ENCODE measurements around the gene EXOC2.

EXOC2 gene

GRCh38 chr6:446418-447366, 246.2 kb downstream of the EXOC2 start:
- H3K14ac ChIP-seq (ENCODE audit: low read length) = no peak overlapping the region
- H2AFZ ChIP-seq (ENCODE audit: low read length) = no peak overlapping the region
- H4K8ac ChIP-seq (ENCODE audit: low read depth, low read length) = no peak overlapping the region
- H2BK5ac ChIP-seq (ENCODE audit: low read length) = no peak overlapping the region
- no peak overlapping the region for H3K27ac ChIP-seq (replicated peaks; ENCODE audit: low read length)
- no peak overlapping the region for H3K9ac ChIP-seq (ENCODE audit: low read depth, low read length, poor library complexity)
- no peak for DNase-seq (ENCODE audit: low spot score)
- H3K4me1 ChIP-seq (ENCODE audit: control insufficient read depth in 2 of 2, insufficient read depth in 1 of 2, low read depth in 1 of 2, low read length in 2 of 2) = peaks cover 0 to 3% of the 10 kb centered on the region in 2 donors
- no CpG with 5 or more reads among the region's 28 CpGs for WGBS, 2 donors (ENCODE audit: extremely low coverage in 2 of 2, insufficient read length in 2 of 2, insufficient replicate concordance in 1 of 2)
- no peaks in the 10 kb centered on the region for H3K36me3 ChIP-seq (replicated peaks in 1 of 2; ENCODE audit: control insufficient read depth in 2 of 2, insufficient read depth in 2 of 2, low read length in 2 of 2)
- peak overlapping the region; percentile 50 for H2BK15ac ChIP-seq (ENCODE audit: low read length)
- peaks cover 0 to 3% of the 10 kb centered on the region in 2 donors for H3K9me3 ChIP-seq (replicated peaks in 1 of 2; ENCODE audit: control insufficient read depth in 2 of 2, insufficient read depth in 1 of 2, low read depth in 1 of 2, low read length in 2 of 2)
- H3K4me2 ChIP-seq (ENCODE audit: insufficient read depth, low read length, poor library complexity, severe bottlenecking) = no peak overlapping the region
- peak overlapping the region; percentile 16 for H2BK120ac ChIP-seq (ENCODE audit: low read depth, low read length)
- H3K27me3 ChIP-seq (ENCODE audit: control insufficient read depth in 3 of 3, insufficient read depth in 3 of 3, low read depth in 1 of 3, low read length in 3 of 3) = peaks cover 0 to 5% (median 0%) of the 10 kb centered on the region in 3 experiments
- no peak overlapping the region for H3K4ac ChIP-seq (ENCODE audit: low read length)
- H3K79me1 ChIP-seq (ENCODE audit: low read depth, low read length) = no peaks in the 10 kb centered on the region
- H3K4me3 ChIP-seq (ENCODE audit: low read length in 2 of 2) = no peak overlapping the region
- H4K91ac ChIP-seq (ENCODE audit: low read depth, low read length, poor library complexity) = no peak overlapping the region
- H3K23ac ChIP-seq (ENCODE audit: low read depth, low read length, poor library complexity) = peak overlapping the region; percentile 69
- H2BK12ac ChIP-seq (ENCODE audit: low read length) = peak overlapping the region; percentile 17
- peak overlapping the region; percentile 62 for H2AK5ac ChIP-seq (ENCODE audit: low read depth, low read length)
- H3K18ac ChIP-seq (ENCODE audit: low read length) = peak overlapping the region; percentile 74

DNA sequence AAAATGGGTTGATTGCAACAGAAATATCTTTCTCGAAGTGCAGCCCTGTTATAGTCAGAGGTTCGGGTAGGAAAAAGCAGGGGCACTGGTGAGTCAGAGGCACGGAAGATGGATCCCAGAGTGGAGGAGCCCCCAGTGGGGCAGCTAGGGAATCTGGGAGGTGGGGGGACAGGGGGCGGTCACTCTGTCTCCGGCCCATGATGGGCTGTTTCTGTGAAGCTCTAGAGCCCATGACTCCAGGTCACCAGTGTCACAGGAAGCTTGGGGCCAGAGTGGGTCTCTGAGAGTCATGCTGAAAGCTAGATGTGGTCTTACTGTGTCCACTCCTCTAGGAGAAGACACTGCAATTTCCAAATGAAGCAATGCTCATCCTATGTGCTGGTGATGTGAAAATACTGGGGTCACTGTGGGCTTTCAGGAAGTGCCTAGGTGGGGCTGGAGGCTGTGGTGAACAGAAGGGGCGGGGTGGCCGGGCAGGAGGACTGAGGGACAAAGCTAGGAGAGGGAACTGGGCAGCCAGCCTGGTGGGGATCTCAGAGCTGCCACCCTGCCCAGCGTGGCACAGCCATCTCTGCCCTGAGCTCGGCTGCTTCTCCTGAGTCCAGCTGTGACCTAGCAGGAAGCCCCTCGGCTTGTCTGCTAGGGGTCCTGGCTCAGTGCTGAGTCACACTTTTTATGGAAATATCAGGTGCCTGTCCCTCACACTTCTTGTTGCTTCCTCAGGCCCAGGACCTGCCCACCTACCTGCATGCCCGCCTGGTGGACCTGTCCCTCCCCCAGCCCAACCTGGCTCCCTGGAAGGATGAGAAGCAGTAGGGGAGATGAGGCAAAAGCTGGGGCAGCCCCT, 247.1 kb downstream of the EXOC2 start:
- peaks cover 0 to 8% (median 0%) of the 10 kb centered on the region in 3 experiments for H3K27me3 ChIP-seq (ENCODE audit: control insufficient read depth in 3 of 3, insufficient read depth in 3 of 3, low read depth in 1 of 3, low read length in 3 of 3)
- H2BK120ac ChIP-seq (ENCODE audit: low read depth, low read length) = peak overlapping the region; percentile 16
- no peak overlapping the region for H4K8ac ChIP-seq (ENCODE audit: low read depth, low read length)
- H3K23ac ChIP-seq (ENCODE audit: low read depth, low read length, poor library complexity) = peak overlapping the region; percentile 69
- H3K9ac ChIP-seq (ENCODE audit: low read depth, low read length, poor library complexity) = no peak overlapping the region
- WGBS, 2 donors (ENCODE audit: extremely low coverage in 2 of 2, insufficient read length in 2 of 2, insufficient replicate concordance in 1 of 2) = no CpG with 5 or more reads among the region's 11 CpGs
- no peak for DNase-seq (ENCODE audit: low spot score)
- H3K4me3 ChIP-seq (ENCODE audit: low read length in 2 of 2) = no peak overlapping the region
- no peak overlapping the region for H3K4me2 ChIP-seq (ENCODE audit: insufficient read depth, low read length, poor library complexity, severe bottlenecking)
- peak overlapping the region; percentile 74 for H3K18ac ChIP-seq (ENCODE audit: low read length)
- no peak overlapping the region for H2BK12ac ChIP-seq (ENCODE audit: low read length)
- H3K79me1 ChIP-seq (ENCODE audit: low read depth, low read length) = no peaks in the 10 kb centered on the region
- no peak overlapping the region for H2BK15ac ChIP-seq (ENCODE audit: low read length)
- peaks cover 0 to 3% of the 10 kb centered on the region in 2 donors for H3K4me1 ChIP-seq (ENCODE audit: control insufficient read depth in 2 of 2, insufficient read depth in 1 of 2, low read depth in 1 of 2, low read length in 2 of 2)
- H3K27ac ChIP-seq (replicated peaks; ENCODE audit: low read length) = no peak overlapping the region
- H3K14ac ChIP-seq (ENCODE audit: low read length) = no peak overlapping the region
- H2AFZ ChIP-seq (ENCODE audit: low read length) = no peak overlapping the region
- H3K9me3 ChIP-seq (replicated peaks in 1 of 2; ENCODE audit: control insufficient read depth in 2 of 2, insufficient read depth in 1 of 2, low read depth in 1 of 2, low read length in 2 of 2) = peaks cover 0 to 3% of the 10 kb centered on the region in 2 donors
- no peak overlapping the region for H3K4ac ChIP-seq (ENCODE audit: low read length)
- no peaks in the 10 kb centered on the region for H3K36me3 ChIP-seq (replicated peaks in 1 of 2; ENCODE audit: control insufficient read depth in 2 of 2, insufficient read depth in 2 of 2, low read length in 2 of 2)
- H2AK5ac ChIP-seq (ENCODE audit: low read depth, low read length) = peak overlapping the region; percentile 13
- H2BK5ac ChIP-seq (ENCODE audit: low read length) = no peak overlapping the region
- H4K91ac ChIP-seq (ENCODE audit: low read depth, low read length, poor library complexity) = no peak overlapping the region

DNA sequence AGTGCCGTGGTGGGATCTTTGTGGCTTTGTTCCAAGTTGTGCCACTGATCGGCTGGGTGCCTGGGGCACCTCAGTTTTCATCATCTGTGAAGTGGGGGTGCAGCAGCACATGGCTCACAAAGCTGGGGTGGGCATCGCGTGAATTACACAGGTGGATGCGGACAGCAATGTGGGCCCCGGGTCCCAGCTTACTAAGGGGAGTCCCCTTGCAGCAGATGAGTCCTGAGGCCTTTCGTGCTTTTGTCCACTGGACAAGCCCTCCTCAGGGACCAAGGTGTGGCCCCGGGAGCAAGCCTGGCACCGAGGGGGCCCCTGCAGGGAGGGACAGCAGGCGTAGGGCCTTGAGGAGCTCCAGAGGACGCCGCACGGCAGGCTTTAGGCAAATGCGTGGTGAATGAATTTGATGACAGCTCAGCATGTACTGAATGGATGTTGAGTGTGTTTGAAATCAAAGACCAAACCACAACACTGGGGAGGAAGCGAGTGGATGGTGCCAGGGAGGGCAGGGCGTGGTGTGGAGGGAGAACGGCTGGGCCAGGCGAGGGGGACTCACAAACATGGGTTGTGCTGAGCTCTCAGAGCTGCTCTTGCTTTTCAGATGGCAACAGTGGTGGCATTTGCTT, 248.2 kb downstream of the EXOC2 start:
- Histone ChIP-seq H2AFZ (ENCODE audit: low read length) (no peak overlapping the region), H2AK5ac (ENCODE audit: low read depth, low read length) (peak overlapping the region; percentile 17), H4K91ac (ENCODE audit: low read depth, low read length, poor library complexity) (no peak overlapping the region), H3K79me1 (ENCODE audit: low read depth, low read length) (no peaks in the 10 kb centered on the region), H3K9ac (ENCODE audit: low read depth, low read length, poor library complexity) (no peak overlapping the region), H2BK12ac (ENCODE audit: low read length) (no peak overlapping the region), H2BK15ac (ENCODE audit: low read length) (no peak overlapping the region), H3K4me2 (ENCODE audit: insufficient read depth, low read length, poor library complexity, severe bottlenecking) (no peak overlapping the region), H3K9me3 (replicated peaks in 1 of 2; ENCODE audit: control insufficient read depth in 2 of 2, insufficient read depth in 1 of 2, low read depth in 1 of 2, low read length in 2 of 2) (peaks cover 0 to 3% of the 10 kb centered on the region in 2 donors), H3K14ac (ENCODE audit: low read length) (no peak overlapping the region), H3K23ac (ENCODE audit: low read depth, low read length, poor library complexity) (no peak overlapping the region), H3K27me3 (ENCODE audit: control insufficient read depth in 3 of 3, insufficient read depth in 3 of 3, low read depth in 1 of 3, low read length in 3 of 3) (peaks cover 0 to 12% (median 0%) of the 10 kb centered on the region in 3 experiments), H2BK5ac (ENCODE audit: low read length) (peak overlapping the region; percentile 0), H2BK120ac (ENCODE audit: low read depth, low read length) (no peak overlapping the region), H3K4me3 (ENCODE audit: low read length in 2 of 2) (no peak overlapping the region), H4K8ac (ENCODE audit: low read depth, low read length) (no peak overlapping the region), H3K18ac (ENCODE audit: low read length) (peak overlapping the region; percentile 60), H3K4me1 (ENCODE audit: control insufficient read depth in 2 of 2, insufficient read depth in 1 of 2, low read depth in 1 of 2, low read length in 2 of 2) (peaks cover 0 to 3% of the 10 kb centered on the region in 2 donors), H3K27ac (replicated peaks; ENCODE audit: low read length) (no peak overlapping the region), H3K4ac (ENCODE audit: low read length) (no peak overlapping the region), H3K36me3 (replicated peaks in 1 of 2; ENCODE audit: control insufficient read depth in 2 of 2, insufficient read depth in 2 of 2, low read length in 2 of 2) (no peaks in the 10 kb centered on the region)
- no CpG with 5 or more reads among the region's 18 CpGs for WGBS, 2 donors (ENCODE audit: extremely low coverage in 2 of 2, insufficient read length in 2 of 2, insufficient replicate concordance in 1 of 2)
- no peak for DNase-seq (ENCODE audit: low spot score)
